Common myeloid progenitor, CD34-positive (primary cell): Measurements from ENCODE around the gene MYLK.

ENCODE experiments used
- CTCF ChIA-PET: fragments of 350-600 bp; sonication (Branson Sonifier 250); formaldehyde crosslinking; loops from one replicate; lab custom pipeline; 2021; ENCODE audit warnings: antibody characterized with exemption; lab: Charles Lee
- POLR2A ChIA-PET: fragments of 350-600 bp; sonication (Branson Sonifier 250); formaldehyde crosslinking; loops from one replicate; lab custom pipeline; 2021; ENCODE audit warnings: antibody characterized with exemption; lab: Charles Lee
- DNase-seq, 3 donors: peaks; one replicate each; pipeline versions ENCODE4 v3.0.0 to v3.0.0-alpha.2; 2013
- H3K27ac ChIP-seq, 2 experiments: 1 replicate in 1 of 2; 2 replicates in 1 of 2; pipeline ENCODE4 v1.7.0; 2013; ENCODE audit warnings: inconsistent platforms in 2 of 2, low read length in 2 of 2, mild to moderate bottlenecking in 2 of 2, low read depth in 1 of 2, moderate library complexity in 1 of 2; ENCODE audit not compliant: severe bottlenecking in 2 of 2, insufficient read depth in 1 of 2, poor library complexity in 1 of 2
- H3K27me3 ChIP-seq, 5 experiments: replicated peaks in 2 of 5; 1 replicate in 3 of 5; 2 replicates in 2 of 5; pipeline versions ENCODE4 v1.6.1 to v1.7.0; 2013; ENCODE audit warnings: low read length in 4 of 5, mild to moderate bottlenecking in 2 of 5, moderate library complexity in 2 of 5, inconsistent platforms in 1 of 5; ENCODE audit not compliant: insufficient read depth in 5 of 5, control insufficient read depth in 4 of 5
- H3K36me3 ChIP-seq, 4 experiments: 1 replicate in 2 of 4; 2 replicates in 2 of 4; pipeline versions ENCODE4 v1.6.1 to v1.7.0; 2013; ENCODE audit warnings: low read length in 3 of 4, control low read depth in 1 of 4, mild to moderate bottlenecking in 1 of 4; ENCODE audit not compliant: control insufficient read depth in 4 of 4, insufficient read depth in 4 of 4
- H3K4me1 ChIP-seq, 4 experiments: 1 replicate in 3 of 4; 2 replicates in 1 of 4; pipeline versions ENCODE4 v1.6.1 to v1.7.1; 2013; ENCODE audit warnings: low read length in 3 of 4, mild to moderate bottlenecking in 3 of 4, control low read depth in 1 of 4, inconsistent platforms in 1 of 4, moderate library complexity in 1 of 4; ENCODE audit not compliant: control insufficient read depth in 4 of 4, insufficient read depth in 4 of 4; ENCODE audit errors: control extremely low read depth in 1 of 4
- H3K4me3 ChIP-seq, 7 experiments: 1 replicate in 4 of 7; 2 replicates in 3 of 7; pipeline versions ENCODE4 v1.5.1 to v1.7.0; 2013; ENCODE audit warnings: mild to moderate bottlenecking in 7 of 7, low read length in 6 of 7, moderate library complexity in 6 of 7, inconsistent platforms in 2 of 7, low read depth in 2 of 7, control low read depth in 1 of 7; ENCODE audit not compliant: insufficient read depth in 4 of 7, control insufficient read depth in 1 of 7; ENCODE audit errors: extremely low read depth in 1 of 7
- H3K9me3 ChIP-seq, 5 experiments: 1 replicate in 4 of 5; 2 replicates in 1 of 5; pipeline versions ENCODE4 v1.6.1 to v1.7.1; 2013; ENCODE audit warnings: low read length in 4 of 5, mild to moderate bottlenecking in 2 of 5, inconsistent platforms in 1 of 5, low read depth in 1 of 5, moderate library complexity in 1 of 5; ENCODE audit not compliant: control insufficient read depth in 4 of 5, insufficient read depth in 2 of 5; ENCODE audit errors: control extremely low read depth in 1 of 5
- WGBS: methylation state at CpG from one replicate; pipeline ENCODE4 v1.1.5; 2013; ENCODE audit not compliant: insufficient coverage; 5-methylcytosine and 5-hydroxymethylcytosine counted together

Gene MYLK

DNA sequence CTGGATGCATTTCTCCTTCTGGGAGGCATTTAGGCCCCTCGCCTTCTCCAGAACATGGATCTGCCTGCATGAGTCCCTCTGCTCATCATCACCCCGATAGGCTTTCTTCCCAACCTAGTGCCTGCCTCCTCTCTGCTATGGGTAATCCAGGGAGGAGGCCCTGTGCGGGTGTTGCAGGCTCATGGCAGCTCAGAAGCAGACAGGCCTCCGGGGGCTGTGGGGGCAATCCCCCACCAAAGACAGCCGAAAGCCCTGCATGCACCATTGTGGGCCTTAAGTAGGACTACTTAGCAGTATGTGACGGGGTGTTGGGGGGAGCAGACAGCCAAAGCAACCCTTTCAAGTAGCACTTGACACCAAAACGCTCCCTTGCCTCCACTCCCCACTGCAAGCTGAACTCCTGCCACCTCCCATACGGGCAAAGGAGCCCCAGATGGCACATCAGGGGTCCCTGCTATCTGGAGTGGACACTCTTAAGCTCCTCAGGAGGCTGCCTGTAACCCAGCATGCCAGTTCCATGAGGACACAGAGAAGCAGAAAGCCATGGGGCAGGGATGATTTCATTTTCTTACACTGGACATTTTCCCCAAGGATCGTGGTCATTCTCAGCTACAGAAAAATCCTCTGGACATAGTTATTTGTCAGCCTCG is 200.5 kb downstream of the MYLK start:
- no peak for DNase-seq
- no peak overlapping the region for H3K4me3 ChIP-seq
- H3K27ac ChIP-seq, result no peak overlapping the region
- no peaks in the 10 kb centered on the region for H3K27me3 ChIP-seq
- H3K4me1 ChIP-seq, result no peaks in the 10 kb centered on the region
- peaks cover 0 to 2% (median 0%) of the 10 kb centered on the region in 4 experiments for H3K36me3 ChIP-seq
- CTCF ChIA-PET, result interaction anchor here (0.8 to 37.5 kb wide), 3 partner anchors 14 to 40 kb away, joined by 3 to 611 read pairs (median 3); no protein-coding TSS in a partner anchor
- 97% methylated on average over 9 of the region's 10 CpGs for WGBS
- POLR2A ChIA-PET, result no interaction called here
- H3K9me3 ChIP-seq, result no peaks in the 10 kb centered on the region

DNA sequence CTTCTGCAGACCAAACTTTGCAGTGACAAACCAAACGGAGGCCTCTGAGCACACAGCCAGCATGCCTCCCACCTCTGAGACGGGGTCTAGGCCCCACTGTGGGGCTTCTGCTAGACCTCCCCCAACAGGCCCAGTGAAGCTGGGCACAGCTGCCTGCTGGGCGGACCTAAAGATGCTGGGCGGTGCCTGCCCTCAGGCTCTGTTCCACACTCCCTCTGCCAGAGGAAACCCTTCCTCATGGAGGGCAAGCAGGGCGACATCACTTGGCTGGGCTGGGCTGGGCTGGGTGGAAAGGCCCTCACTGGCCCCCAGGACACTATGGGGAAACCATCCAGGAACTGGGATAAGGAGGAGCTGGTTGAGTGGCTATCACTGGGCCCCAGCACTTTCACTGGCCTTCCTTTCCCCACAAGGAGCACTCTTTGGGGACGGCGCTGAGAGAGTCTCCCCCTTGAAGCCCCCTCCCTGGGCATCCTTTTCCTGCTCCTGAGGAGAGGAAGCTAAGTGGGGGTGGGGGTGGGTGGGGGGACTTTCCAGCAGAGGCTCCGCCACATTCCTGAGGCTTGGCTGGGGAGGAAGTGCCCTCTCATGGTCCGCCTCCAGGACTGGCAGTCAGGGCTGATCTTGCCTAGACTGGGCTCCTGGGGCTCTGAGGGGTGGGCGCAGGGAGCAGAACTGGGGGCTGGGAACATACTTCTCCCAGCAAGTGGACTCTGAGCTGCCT is 201.2 kb downstream of the MYLK start:
- ChIA-PET CTCF (interaction anchor here (1.2 to 2.3 kb wide), 2 partner anchors 10 to 30 kb away, joined by 3 to 9 read pairs; no protein-coding TSS in a partner anchor), POLR2A (interaction anchor here (1.1 kb wide), 1 partner anchor 10 kb away, joined by 3 read pairs; no protein-coding TSS in a partner anchor)
- H3K27me3 ChIP-seq, result no peaks in the 10 kb centered on the region
- no peak overlapping the region for H3K4me3 ChIP-seq
- DNase-seq, result no peak
- no peaks in the 10 kb centered on the region for H3K9me3 ChIP-seq
- peaks cover 0 to 3% (median 0%) of the 10 kb centered on the region in 4 experiments for H3K4me1 ChIP-seq
- H3K27ac ChIP-seq, result no peak overlapping the region
- 93% methylated on average over 7 of the region's 10 CpGs for WGBS
- H3K36me3 ChIP-seq, result peaks cover 0 to 2% (median 0%) of the 10 kb centered on the region in 4 experiments

DNA sequence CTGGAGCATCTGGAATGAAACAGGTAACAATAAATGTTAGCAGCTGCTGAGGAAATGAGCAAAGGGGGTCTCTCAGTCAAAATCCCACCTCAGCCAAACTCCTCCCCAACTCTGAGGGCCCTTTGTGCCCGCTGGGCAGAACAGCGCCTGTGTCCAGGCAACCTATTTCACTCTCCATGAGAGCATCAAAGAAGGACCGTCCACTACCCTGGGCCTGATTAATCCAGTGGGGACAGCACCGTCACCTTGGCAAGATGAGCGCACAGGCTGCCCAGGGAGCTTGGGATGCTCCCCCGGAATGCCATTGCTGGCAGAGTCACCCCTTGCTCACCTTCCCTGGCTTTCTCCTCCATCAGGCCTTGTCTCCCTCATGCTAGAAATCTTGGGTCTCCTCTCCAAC is 201.8 kb downstream of the MYLK start:
- Histone ChIP-seq H3K9me3 (no peaks in the 10 kb centered on the region), H3K4me3 (no peak overlapping the region)
- CTCF ChIA-PET, result interaction anchor here (1.2 to 2.3 kb wide), 2 partner anchors 11 to 29 kb away, joined by 3 to 9 read pairs; no protein-coding TSS in a partner anchor

DNA sequence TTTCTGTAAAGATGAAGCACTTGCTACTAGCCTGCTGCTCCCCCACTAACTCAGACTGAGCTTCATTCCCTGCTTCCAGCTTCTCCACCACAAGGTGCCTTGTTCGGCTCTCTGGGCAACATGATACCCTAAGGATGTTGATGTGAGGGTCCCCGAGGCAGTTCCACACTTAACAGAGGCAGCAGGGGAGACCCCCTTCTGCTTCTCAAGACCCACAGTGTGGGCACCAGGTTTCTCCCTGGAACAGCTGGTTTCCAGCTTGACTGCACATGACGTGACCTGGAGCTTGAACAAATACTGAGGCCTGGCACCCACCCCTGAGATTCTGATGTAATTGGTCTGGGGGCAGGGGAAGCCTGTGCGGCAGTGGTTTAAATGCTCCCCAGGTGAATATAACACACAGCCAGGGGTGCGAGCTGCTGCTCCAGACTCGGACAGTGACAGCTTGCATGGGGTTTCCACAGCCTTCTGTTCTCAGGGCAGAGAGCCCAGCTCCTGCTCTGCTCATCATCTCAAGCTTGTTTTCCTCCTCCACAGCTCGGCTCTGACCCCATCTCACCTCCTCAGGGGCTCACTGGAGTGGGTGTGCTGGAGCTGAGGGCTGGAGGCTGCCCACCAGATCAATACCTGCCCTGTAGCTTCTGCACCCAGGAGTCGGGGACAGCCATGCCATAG is 204.3 kb downstream of the MYLK start:
- H3K27ac ChIP-seq, result no peak overlapping the region
- 97% methylated on average over 7 of the region's 8 CpGs for WGBS
- no peak overlapping the region for H3K4me3 ChIP-seq
- no peak for DNase-seq
- POLR2A ChIA-PET, result no interaction called here
- H3K27me3 ChIP-seq, result no peaks in the 10 kb centered on the region
- CTCF ChIA-PET, result interaction anchor here (0.8 kb wide), 2 partner anchors 16 to 27 kb away, joined by 3 to 4 read pairs; no protein-coding TSS in a partner anchor
- no peaks in the 10 kb centered on the region for H3K9me3 ChIP-seq
- peaks cover 0 to 3% (median 0%) of the 10 kb centered on the region in 4 experiments for H3K4me1 ChIP-seq
- peaks cover 0 to 2% (median 0%) of the 10 kb centered on the region in 4 experiments for H3K36me3 ChIP-seq

More for the DNA sequence above, 201.8 kb downstream of the MYLK start:
- Histone ChIP-seq H3K27ac (no peak overlapping the region), H3K36me3 (peaks cover 0 to 2% (median 0%) of the 10 kb centered on the region in 4 experiments), H3K27me3 (no peaks in the 10 kb centered on the region), H3K4me1 (peaks cover 0 to 3% (median 0%) of the 10 kb centered on the region in 4 experiments)
- DNase-seq, result no peak
- POLR2A ChIA-PET, result interaction anchor here (1.1 kb wide), 1 partner anchor 11 kb away, joined by 3 read pairs; no protein-coding TSS in a partner anchor
- WGBS, result 100% methylated on average over 6 of the region's 6 CpGs

DNA sequence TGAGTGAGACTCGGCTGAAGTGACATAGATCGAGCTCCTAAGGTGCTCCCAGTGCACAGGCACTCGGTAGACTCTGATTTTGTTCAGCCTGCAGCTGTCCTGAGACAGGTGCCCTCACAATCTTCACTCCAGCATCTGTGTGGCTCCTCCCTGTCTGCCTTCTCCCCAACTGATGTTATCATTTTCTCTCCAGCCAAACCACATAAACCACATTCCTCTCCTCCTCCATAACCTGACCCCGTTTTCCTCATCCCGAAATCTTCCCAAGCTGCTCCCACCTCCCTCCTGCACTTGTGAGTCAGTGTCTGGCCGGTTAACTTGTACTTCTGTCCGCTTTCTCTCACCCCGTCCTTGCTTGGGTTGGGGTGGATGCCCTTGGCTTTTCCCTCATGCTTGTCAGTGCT is 206.0 kb downstream of the MYLK start:
- H3K27me3 ChIP-seq, result no peaks in the 10 kb centered on the region
- ChIA-PET POLR2A (no interaction called here), CTCF (interaction anchor here (2.1 kb wide), 1 partner anchor 26 kb away, joined by 11 read pairs; no protein-coding TSS in a partner anchor)
- no peak overlapping the region for H3K4me3 ChIP-seq
- H3K36me3 ChIP-seq, result peaks cover 0 to 2% (median 0%) of the 10 kb centered on the region in 4 experiments
- peaks cover 0 to 3% (median 0%) of the 10 kb centered on the region in 4 experiments for H3K4me1 ChIP-seq
- DNase-seq, result no peak
- H3K27ac ChIP-seq, result no peak overlapping the region
- H3K9me3 ChIP-seq, result no peaks in the 10 kb centered on the region
- 76% methylated on average over 7 of the region's 8 CpGs for WGBS

DNA sequence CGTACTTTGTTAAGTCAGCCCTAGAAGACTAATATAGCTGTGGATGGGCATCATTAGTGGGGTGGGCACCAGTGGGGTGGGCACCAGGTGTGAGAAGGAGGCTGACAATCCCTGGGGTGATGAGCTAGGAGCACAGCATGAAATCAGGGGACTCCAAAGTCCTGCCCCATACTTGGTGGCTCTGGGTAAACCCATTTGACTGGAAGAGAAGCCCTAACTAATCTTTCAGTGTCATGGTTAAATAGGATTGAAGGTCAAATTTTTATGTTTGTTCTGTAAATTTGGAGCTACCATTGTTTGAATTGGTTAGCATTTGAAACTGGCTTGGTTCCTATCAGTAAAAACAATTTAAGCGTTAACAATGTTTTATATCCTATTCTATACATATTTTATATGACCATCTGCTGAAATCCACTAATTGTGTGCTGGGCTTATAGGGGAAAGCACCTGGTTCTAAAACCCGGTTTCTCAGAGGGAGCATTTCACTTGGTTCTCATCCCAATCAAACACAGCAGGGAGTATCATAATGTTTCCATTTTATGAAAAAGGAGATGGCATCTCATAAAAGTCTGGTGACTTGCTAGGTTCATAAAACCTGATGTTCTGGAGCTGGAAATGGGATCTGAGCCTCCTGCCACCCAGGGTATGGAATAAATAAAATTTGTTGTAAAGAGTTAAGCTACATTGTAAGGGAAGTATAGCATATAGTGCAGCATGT is 211.5 kb downstream of the MYLK start:
- POLR2A ChIA-PET, result no interaction called here
- 100% methylated on average over 1 of the region's 3 CpGs for WGBS
- Histone ChIP-seq H3K27ac (no peak overlapping the region), H3K36me3 (no peaks in the 10 kb centered on the region), H3K9me3 (no peaks in the 10 kb centered on the region), H3K27me3 (no peaks in the 10 kb centered on the region), H3K4me3 (no peak overlapping the region), H3K4me1 (peaks cover 0 to 13% (median 6%) of the 10 kb centered on the region in 4 experiments)
- no peak for DNase-seq
- CTCF ChIA-PET, result interaction anchor here (0.7 to 3.8 kb wide), 5 partner anchors 13 to 51 kb away, joined by 3 to 29 read pairs (median 4); no protein-coding TSS in a partner anchor
